Panc1 (cell line): ENCODE measurements around the gene ARL14.

ENCODE experiments used
- CTCF ChIP-seq: fragments of 450-650 bp; IDR thresholded peaks from 2 replicates; pipeline ENCODE4 v1.5.1; 2017; ENCODE audit warnings: mild to moderate bottlenecking
- POLR2AphosphoS5 ChIP-seq: IDR thresholded peaks from 2 replicates; pipeline ENCODE4 v1.6.1; 2012; ENCODE audit warnings: mild to moderate bottlenecking, low read depth, low read length, moderate library complexity
- SIN3A ChIP-seq: IDR thresholded peaks from 2 replicates; pipeline ENCODE4 v1.6.1; 2012; ENCODE audit warnings: low read depth, mild to moderate bottlenecking, low read length, moderate library complexity, borderline replicate concordance; ENCODE audit not compliant: insufficient read depth

GRCh38 chr3:160643994-160644393 is 33.0 kb upstream of the ARL14 start:
- peak; percentile 41; the same call in 1 of the 2 replicates for TF ChIP-seq CTCF
- no peak for TF ChIP-seq POLR2AphosphoS5
- no peak for TF ChIP-seq SIN3A
